ENCODE measurements around the gene PHLPP1.

Gene PHLPP1

GRCh38 chr18:62744076-62744968 is 29.0 kb downstream of the PHLPP1 start:
- no peak for DNase-seq

DNA sequence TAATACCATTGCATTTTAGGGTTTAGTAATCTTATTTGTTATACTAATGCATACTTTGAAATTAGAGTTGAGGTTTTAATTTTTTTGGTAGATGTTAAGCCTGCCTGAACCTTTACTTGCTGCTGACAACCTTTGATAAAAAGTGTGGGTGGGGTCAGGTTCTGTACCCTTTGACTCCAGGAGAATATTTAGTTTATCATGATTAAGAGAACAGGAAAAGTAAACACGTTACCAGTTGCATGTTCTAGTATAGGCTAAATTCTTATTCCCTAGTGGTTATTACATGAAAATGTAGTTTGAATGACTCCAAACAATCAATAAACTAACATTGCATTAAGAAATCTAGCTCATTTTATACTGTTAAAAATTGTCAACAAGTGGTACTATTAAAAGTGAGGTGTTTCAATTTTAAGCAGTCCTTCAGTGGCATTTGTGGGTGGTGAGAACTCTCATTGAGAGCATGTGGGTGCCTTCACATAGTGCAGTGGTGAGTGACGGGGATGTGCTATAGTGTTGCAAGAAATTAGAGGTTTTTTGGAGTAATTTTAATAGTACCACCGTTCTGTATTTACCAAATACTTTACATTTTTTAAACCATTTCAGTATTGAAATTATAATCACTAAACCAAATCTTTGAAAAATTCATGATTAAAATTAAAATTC is 29.9 kb downstream of the PHLPP1 start:
- no peak for DNase-seq

DNA sequence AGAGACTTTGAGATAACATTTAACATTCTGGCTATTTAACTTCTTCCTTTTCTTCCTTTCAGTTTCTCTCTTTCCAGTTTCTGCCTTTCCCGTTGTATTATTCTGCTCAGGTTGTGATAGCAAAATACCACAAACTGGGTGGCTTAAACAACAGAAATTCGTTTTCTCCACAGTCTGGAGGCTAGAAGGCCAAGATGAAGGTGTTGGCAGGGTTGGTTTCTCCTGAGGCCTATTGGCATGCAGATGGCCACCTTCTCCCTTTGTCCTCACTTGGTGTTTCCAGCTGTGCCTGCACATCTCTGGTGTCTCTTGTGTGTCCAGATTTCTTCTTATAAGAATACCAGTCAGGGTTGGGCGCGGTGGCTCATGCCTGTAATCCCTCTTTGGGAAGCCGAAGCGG is 34.0 kb downstream of the PHLPP1 start:
- DNase-seq, result no peak

DNA sequence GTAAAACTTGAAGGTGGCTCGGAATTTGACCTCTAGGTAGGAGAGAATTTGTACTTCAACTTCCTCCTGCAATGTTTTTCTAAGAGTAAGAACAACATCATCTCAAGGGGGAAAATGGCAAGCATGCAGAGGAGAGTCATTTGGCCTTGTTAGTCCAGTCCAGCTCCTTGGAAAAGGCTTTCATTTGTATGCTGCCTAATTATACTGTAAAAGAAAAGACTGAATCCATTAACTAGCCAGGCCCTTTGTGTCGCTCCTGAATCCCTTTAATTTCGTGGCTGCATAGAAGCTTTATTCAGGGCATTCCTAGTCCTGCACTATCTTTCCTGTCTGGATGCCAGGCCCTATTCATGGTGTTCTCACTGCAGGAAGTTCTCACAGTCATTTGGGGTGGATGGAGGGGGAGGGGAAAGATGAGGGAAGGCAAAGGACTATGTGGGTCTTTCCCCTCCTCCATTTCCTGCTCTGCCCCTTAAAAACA is 36.0 kb downstream of the PHLPP1 start:
- DNase-seq, result peak; percentile 26

- no peak for DNase-seq
Observed at GRCh38 chr18:62751977-62752376, 36.6 kb downstream of the PHLPP1 start.

- DNase-seq, result no peak
Observed at GRCh38 chr18:62754026-62754425, 38.7 kb downstream of the PHLPP1 start.

- DNase-seq, result no peak
Observed at GRCh38 chr18:62755454-62755853, 40.1 kb downstream of the PHLPP1 start.

- no peak for DNase-seq
Observed at GRCh38 chr18:62755946-62756345, 40.6 kb downstream of the PHLPP1 start.

- DNase-seq, result no peak
Observed at GRCh38 chr18:62757399-62758010, 42.2 kb downstream of the PHLPP1 start.

- no peak for DNase-seq
Observed at GRCh38 chr18:62758591-62758990, 43.2 kb downstream of the PHLPP1 start.

DNA sequence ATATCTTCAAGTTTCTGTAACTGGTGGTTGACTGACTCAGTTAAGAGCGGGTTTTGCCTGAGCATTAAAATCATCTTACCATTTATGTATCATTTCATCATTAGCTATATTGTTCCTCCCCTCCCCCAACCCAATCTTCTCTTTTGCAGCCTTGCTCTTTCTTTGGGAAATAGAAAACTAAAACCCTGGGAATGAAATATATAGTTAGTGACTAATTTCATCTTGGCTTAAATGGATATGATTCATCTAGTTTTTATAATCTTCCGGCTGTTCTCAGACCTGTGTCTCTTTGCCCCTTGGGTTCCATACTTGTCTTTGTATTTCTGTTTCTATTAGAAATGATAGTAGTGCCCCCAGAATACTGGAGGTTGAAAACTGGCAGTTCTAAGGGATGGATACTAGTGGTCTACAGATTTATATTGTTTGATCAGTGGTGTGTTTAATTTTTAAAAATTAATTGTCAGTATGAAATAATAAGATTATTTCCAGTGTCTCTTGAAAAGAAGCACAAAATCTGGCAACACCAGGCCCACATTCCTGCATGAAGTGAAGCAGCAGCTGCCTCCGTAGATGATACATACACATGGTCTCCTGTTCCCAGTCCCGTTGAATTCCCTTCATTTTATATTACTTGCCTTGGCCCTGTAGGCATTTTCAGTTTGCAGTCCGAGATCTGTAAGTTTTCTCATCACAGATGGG is 44.5 kb downstream of the PHLPP1 start:
- peak; percentile 89 for DNase-seq

DNA sequence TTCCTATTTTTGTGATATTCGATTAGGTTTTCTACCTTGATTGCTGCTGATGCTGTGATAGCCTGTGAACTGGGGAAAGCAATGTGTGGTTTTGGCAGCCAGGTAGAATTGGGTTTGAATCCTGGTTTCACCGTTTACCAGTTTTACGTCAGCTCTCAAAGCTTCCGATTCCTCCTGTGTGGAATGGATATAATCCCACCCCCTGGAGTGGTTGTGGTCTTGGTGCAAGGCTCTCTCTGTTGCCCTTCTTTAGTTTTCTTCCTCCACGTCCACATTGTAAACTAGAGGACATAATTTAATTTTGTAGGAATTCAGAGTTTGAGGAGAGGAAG is 45.0 kb downstream of the PHLPP1 start:
- DNase-seq, result no peak

GRCh38 chr18:62763101-62763521 is 47.8 kb downstream of the PHLPP1 start:
- DNase-seq, result no peak

DNA sequence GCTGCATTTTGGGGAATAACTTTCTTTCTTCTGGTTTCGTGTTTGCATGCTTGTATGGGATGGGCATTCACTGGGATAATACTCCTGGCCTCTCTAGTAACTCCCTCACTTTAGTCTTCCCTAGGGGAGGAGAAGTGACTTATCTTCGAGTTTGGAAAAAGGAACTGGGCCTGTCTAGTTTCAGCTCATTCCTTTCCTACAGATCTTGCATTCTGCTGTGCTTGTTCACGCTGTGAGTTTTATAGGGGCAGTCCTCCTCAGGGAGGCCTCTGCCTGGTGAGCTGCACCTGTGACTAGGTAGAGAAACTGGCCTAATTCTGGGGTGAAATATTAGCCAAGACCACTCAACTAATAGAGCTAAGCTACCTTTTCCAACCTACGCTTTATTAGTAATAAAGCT is 50.9 kb downstream of the PHLPP1 start:
- no peak for DNase-seq

DNA sequence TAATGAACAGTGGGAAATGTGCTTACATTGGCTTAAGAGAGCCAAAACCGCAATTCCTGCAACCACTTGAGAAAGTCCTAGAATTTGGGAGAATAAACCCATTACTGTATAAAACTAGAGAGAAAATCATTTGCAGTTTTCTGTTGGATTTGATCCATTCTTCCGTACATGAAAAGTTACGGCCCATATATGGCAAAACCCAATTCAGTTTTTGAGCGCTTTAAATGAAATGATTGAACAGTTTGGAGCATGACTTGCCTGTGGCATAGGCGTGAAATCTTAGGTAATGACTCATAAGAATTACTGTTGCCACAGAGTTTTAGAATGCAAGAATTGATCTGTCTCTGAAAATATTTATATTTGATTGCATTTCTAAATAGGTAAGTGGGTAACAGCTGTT is 52.0 kb downstream of the PHLPP1 start:
- peak; percentile 65 for DNase-seq

- DNase-seq, result peak; percentile 18
Observed at GRCh38 chr18:62767836-62768557, 52.7 kb downstream of the PHLPP1 start.

DNA sequence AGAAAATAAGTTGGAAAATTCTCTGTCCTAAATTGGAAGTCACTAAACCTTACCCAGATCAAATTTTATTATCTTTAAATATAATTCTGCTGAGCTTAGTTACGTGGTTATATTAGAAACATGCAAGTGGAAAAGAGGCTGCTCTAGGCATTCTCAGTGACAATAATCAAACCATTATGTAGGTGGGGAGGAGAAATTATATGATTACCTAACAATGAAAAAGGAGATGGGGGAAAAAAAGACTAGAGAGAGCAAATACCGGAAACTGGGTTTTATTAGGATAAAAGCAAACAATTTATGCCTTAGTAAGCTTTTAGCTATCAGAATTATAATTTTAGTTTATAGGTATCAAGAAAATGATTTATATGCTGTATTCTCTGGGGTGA is 53.2 kb downstream of the PHLPP1 start:
- no peak for DNase-seq

DNA sequence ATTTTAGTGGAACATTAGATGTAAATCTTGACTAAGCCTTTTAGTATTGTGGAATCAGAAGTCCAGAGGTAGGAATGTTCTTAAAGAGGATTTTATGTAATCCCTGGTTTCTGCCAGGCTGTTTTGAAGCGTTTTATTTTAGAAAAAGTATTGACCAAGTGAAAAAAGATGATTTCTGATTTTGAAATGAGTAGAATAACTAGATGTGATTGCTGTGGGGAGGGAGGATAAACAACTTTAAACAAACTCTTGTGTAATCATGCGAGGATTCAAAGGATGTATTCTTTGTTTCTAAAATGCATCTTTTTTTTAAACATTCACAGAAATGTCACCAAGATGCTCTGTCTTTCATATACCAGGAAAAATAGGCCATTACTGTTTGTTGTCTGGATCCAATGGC is 53.9 kb downstream of the PHLPP1 start:
- peak; percentile 17 for DNase-seq

DNA sequence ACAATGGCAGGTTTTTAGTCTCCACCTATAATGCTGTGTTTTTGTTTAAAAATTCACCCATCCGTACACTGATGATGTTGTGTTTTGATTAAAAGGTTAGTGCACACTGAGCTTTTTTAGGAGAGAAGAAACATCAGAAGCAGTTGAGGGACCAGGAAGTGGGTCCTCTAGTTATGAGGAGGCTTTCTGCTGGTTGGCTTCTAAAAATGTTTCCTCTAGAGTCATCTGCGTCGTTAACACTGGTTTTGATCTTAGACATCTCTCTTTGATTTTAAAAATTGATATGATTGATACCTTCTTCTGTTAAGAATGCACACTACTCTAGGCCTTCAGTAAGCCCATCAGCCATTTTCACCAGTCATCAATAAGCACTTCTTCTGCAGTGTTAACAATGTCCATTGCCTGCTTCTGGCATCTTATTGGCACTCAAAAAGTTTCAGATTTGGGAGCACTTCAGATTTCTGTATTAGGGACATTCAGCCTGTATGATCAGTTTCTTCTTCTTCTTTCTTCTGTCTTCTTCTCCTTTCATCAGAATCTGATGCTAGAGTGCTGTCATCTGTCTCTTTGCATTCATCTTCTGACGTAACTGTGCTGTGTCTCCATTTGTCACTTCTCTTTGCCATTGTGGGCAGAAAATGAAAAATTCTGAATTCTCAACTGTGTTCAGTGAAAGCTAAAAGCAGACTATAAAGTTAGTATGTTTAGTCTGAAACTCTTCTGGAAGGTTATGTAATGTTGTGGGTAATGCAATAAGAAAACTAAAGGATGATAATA is 56.3 kb downstream of the PHLPP1 start:
- no peak for DNase-seq

- DNase-seq, result no peak
Observed at GRCh38 chr18:62772860-62773584, 57.7 kb downstream of the PHLPP1 start.

- DNase-seq, result no peak
Observed at GRCh38 chr18:62773691-62774090, 58.4 kb downstream of the PHLPP1 start.

All from HCEC 1CT (cell line).